Measurements from ENCODE around the gene ERVH48-1.
A peak's percentile ranks its signal among the peaks of the same experiment; 100 is the strongest.
"Not testable (repeated sequence)": the region's sequence is repeated elsewhere in the genome, so short reads cannot be mapped to it uniquely, and the experiment has no call there.

ERVH48-1 gene

GRCh38 chr21:42939582-42940413 is 14.4 kb upstream of the ERVH48-1 start:
- DNase-seq (ENCODE audit: low read depth, low spot score), result no peak

- not testable (repeated sequence) for DNase-seq (ENCODE audit: low read depth, low spot score)
These were observed 13.2 kb upstream of the ERVH48-1 start for GRCh38 chr21:42938606-42938995.

DNA sequence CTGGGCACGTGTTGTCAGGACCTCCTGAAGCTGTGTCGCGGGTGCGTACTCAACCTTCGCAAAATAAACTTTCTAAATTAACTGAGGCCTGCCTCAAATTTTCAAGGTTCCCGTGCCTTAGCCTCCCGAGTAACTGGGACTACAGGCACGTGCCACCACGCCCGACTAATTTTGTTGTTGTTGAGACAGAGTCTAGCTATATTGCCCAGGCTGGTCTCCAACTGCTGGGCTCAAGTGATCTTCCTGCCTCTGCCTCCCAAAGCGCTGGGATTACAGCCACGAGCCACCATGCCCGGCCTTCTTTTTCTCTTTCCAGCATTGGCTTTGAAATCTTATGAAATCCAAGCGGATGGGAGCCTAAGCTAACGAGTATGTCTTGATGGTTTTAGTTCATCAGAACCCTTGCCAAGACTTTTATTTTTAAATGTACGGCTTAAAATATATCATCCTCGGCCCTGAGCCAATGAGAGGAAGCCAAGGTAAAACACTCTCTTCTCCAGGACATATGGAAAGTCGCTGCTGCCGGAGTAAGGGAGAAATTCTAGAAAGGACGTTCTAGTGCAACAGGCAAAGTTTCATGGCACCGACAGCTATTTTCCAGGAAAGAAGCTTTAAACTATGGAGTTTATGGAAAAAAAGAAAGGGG is 12.7 kb upstream of the ERVH48-1 start:
- DNase-seq (ENCODE audit: low read depth, low spot score), result no peak

- not testable (repeated sequence) for DNase-seq (ENCODE audit: low read depth, low spot score)
These were observed 11.9 kb upstream of the ERVH48-1 start for GRCh38 chr21:42937034-42937940.

GRCh38 chr21:42936360-42936759 is 10.9 kb upstream of the ERVH48-1 start:
- not testable (repeated sequence) for DNase-seq (ENCODE audit: low read depth, low spot score)

DNA sequence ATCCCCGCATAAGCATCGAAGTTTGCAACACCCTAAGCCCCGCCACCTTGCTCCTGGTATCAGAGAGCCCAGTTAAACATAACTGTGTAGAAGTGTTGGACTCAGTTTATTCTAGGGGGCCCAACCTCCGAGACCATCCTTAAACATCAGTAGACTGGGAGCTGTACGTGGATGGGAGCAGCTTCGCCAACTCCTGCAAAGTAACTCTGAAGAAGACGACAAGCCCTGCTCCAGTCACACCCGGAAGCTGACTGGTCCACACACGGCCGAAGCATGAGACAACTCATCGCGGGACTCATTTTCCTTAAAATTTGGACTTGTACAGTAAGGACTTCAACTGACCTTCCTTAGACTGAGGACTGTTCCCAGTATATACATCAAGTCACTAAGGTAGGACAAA is 8.5 kb upstream of the ERVH48-1 start:
- DNase-seq (ENCODE audit: low read depth, low spot score), result not testable (repeated sequence)

GRCh38 chr21:42933137-42933970 is 7.9 kb upstream of the ERVH48-1 start:
- DNase-seq (ENCODE audit: low read depth, low spot score), result not testable (repeated sequence)

GRCh38 chr21:42932378-42933136 is 7.1 kb upstream of the ERVH48-1 start:
- DNase-seq (ENCODE audit: low read depth, low spot score), result not testable (repeated sequence)

DNA sequence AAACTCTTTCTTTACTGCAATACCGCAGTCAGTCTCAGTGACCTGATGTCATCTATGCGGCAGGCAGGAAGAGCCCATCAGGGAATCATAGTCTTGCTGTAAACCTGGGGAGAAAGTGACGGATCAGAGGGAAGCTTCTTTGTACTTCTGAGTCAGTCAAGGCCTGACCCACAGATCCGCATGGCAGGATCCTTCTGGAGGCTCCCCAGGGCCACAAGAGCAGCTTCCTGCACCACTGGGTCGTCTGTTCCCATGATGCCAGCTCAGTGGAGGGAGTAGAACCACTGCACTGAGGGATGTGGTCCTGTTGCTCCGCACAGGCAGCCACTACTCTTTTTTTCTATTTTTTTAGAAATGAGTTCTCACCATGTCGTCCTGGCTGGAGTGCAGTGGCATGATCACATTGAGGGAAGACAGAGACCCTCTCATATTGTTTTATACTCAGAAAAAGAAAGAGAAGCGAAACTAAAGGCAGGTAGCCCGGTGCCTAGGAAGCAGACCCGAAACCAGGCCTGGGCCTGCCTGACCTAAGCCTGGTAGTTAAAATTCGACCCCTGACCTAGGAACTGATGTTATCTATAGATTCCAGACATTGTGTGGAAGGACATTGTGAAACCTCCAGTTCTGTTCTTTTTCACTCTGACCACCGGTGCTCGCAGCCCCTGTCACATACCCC is 6.3 kb upstream of the ERVH48-1 start:
- no peak for DNase-seq (ENCODE audit: low read depth, low spot score)

DNA sequence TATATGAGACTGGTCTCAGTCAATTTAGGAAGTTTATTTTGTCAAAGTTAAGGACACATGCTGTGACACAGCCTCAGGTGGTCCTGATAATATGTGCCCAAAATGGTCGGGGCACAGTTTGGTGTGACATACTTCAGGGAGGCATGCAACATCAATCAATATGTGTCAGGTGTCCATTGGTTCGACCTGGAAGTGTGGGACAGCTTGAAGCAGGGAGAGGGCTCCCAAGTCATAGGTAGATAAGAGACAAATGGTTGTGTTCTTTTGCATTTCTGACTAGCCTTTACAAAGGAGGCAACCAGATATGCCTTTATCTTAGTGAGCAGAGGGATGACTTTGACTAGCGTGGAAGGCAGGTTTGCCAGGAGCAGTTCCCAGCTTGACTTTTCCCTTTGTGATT is 4.5 kb upstream of the ERVH48-1 start:
- DNase-seq (ENCODE audit: low read depth, low spot score), result no peak

DNA sequence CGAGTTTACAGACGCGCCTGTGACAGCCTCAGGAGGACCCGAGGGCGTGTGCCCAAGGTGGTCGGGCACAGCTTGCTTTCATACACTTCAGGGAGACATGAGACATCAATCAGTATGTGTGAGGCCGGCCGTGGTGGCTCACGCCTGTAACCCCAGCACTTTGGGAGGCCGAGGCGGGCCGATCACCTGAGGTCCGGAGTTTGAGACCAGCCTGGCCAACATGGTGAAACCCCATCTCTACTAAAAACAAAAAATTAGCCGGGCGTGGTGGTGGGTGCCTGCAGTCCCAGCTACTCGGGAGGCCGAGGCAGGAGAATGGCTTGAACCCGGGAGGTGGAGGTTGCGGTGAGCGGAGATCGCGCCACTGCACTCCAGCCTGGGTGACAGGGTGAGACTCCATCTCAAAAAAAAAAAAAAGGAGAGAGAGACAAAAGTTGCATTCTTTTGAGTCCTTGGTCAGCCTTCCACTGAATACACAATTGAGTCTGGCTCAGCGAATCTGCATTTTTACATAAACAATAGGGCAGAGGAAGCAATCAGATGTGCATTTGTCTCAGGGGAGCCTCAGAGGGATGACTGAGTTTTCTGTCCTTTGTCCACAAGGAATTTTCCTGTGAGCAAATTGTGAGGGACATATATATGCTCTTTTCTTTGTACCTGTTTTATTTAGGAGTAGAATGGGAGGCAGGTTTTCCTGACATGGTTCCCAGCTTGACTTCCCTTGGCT is 2.2 kb upstream of the ERVH48-1 start:
- DNase-seq (ENCODE audit: low read depth, low spot score), result not testable (repeated sequence)

DNA sequence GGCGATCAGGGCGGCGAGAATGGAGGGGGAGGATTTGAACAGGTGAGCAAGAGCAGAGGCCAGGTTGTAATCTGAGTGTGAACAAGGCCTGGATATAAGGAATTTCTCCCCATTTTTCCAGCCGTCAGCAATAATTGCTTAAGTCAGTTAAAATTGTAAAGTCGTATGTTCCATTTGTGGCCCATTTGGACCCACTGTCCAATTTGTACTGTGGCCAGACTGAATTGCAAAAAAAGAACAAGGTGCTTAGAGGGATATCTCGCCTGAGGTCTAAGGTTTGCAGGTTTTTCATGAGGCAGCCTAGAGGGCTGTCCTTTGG is 1.0 kb downstream of the ERVH48-1 start:
- DNase-seq (ENCODE audit: low read depth, low spot score), result no peak

GRCh38 chr21:42923553-42924432 is 1.6 kb downstream of the ERVH48-1 start:
- peak; percentile 97 for DNase-seq (ENCODE audit: low read depth, low spot score)

- no peak for DNase-seq (ENCODE audit: low read depth, low spot score)
These were observed 2.5 kb downstream of the ERVH48-1 start for GRCh38 chr21:42922918-42923317.

GRCh38 chr21:42921927-42922326 is 3.5 kb downstream of the ERVH48-1 start:
- no peak for DNase-seq (ENCODE audit: low read depth, low spot score)

DNA sequence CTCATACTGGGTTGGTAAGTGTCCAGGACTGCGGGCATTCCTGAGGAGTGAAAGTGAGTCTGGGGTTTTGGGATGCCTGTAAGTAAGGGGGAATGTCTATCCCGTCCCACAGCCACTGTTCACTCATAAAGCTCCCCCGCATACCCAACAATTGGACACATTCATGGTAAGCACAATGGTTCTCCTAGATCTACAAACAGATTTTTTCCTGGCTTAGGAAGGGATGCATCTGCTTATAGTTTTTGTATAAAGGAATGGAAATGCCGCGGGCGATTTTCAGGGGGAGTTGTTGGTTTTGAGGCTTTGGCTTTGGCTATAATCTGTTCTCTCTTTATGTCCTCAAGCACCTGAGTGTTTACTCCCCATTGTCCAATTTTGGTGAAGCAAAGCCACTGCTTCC is 7.1 kb downstream of the ERVH48-1 start:
- no peak for DNase-seq (ENCODE audit: low read depth, low spot score)

DNA sequence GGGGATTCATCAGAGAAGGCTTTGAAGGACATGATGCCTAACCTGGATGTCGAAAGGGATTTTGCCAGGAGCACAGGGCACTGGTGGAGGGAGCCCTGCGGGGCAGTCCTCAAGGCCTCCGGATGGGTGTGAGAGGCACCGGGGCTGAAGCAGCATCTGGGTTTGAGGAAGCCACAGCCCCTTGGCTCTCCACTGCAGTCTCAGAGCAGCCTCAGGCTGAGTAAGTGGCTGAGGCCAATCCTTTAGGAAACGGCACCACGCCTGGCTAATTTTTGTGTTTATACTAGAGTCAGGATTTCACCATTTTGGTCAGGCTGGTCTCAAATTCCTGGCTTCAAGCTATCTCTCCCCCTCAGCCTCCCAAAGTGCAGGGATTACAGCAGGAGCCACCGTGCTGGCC is 12.0 kb downstream of the ERVH48-1 start:
- no peak for DNase-seq (ENCODE audit: low read depth, low spot score)

- not testable (repeated sequence) for DNase-seq (ENCODE audit: low read depth, low spot score)
These were observed 13.5 kb downstream of the ERVH48-1 start for GRCh38 chr21:42911920-42912319.

All from iPS DF 19.7 (cell line).